WTC11 (cell line): ENCODE measurements around the gene ERBB4. TPM values are rescaled to one million over a fixed set of nuclear protein-coding genes. Genes with fewer than 3 reads are reported as not detected.

Experiments used
- ATAC-seq: fragments of 200-7000 bp; cut with Tn5 transposase; 2 replicates; pipeline ENCODE4 v1.10.0; 2021; ENCODE audit warnings: mild to moderate bottlenecking, moderate library complexity
- CTCF ChIA-PET: fragments of 300-600 bp; sonication (Branson Sonifier 250); formaldehyde crosslinking; loops from one replicate; lab custom pipeline; 2021; ENCODE audit warnings: antibody characterized with exemption; lab: Charles Lee
- POLR2A ChIA-PET: fragments of 350-600 bp; sonication (Branson Sonifier 250); formaldehyde crosslinking; loops from one replicate; lab custom pipeline; 2021; ENCODE audit warnings: antibody characterized with exemption; lab: Charles Lee
- DNase-seq: peaks from one replicate; pipeline ENCODE4 v3.0.0; 2021; ENCODE audit warnings: low spot score
- H3K27ac Mint-ChIP-seq: 2 replicates; pipeline ENCODE4 v1.8.0; 2021; ENCODE audit warnings: mixed read lengths
- H3K27me3 Mint-ChIP-seq: 2 replicates; pipeline ENCODE4 v1.8.0; 2021; ENCODE audit warnings: low read depth, mild to moderate bottlenecking, moderate library complexity, mixed read lengths
- H3K36me3 Mint-ChIP-seq: 2 replicates; pipeline ENCODE4 v1.8.0; 2021; ENCODE audit warnings: mixed read lengths
- H3K4me1 Mint-ChIP-seq: 2 replicates; pipeline ENCODE4 v1.8.0; 2022; ENCODE audit warnings: mixed read lengths
- H3K4me3 Mint-ChIP-seq: 2 replicates; pipeline ENCODE4 v1.8.0; 2021; ENCODE audit warnings: mild to moderate bottlenecking, moderate library complexity, mixed read lengths
- H3K9me3 Mint-ChIP-seq: 2 replicates; pipeline ENCODE4 v1.8.0; 2021; ENCODE audit warnings: mixed read lengths
- AR ChIP-seq: fragments of 250-450 bp; sonication (Bioruptor Pico); IDR thresholded peaks from 2 replicates; pipeline ENCODE4 v1.9.0; 2021; ENCODE audit warnings: mild to moderate bottlenecking
- ATF2 ChIP-seq: sonication (generic); formaldehyde crosslinking; IDR thresholded peaks from 2 replicates; pipeline ENCODE4 v1.8.1; 2022; ENCODE audit warnings: low read depth, missing genetic modification reagents, borderline replicate concordance
- ATF6 ChIP-seq: sonication (generic); formaldehyde crosslinking; IDR thresholded peaks from 2 replicates; pipeline ENCODE4 v1.8.1; 2023; ENCODE audit warnings: mild to moderate bottlenecking, missing genetic modification reagents
- CDX4 ChIP-seq: fragments of 250-450 bp; sonication (Bioruptor Pico); IDR thresholded peaks from 2 replicates; pipeline ENCODE4 v1.9.0; 2021; ENCODE audit warnings: moderate library complexity, mild to moderate bottlenecking, inconsistent platforms, borderline replicate concordance
- CREB1 ChIP-seq: sonication (generic); formaldehyde crosslinking; IDR thresholded peaks from 2 replicates; pipeline ENCODE4 v1.8.0; 2023; ENCODE audit warnings: mild to moderate bottlenecking, missing genetic modification reagents
- E2F4 ChIP-seq: sonication (generic); formaldehyde crosslinking; IDR thresholded peaks from 2 replicates; pipeline ENCODE4 v1.8.1; 2022; ENCODE audit warnings: low read depth, mild to moderate bottlenecking, moderate library complexity, missing genetic modification reagents, borderline replicate concordance
- E2F5 ChIP-seq: sonication (generic); formaldehyde crosslinking; IDR thresholded peaks from 2 replicates; pipeline ENCODE4 v1.8.1; 2022; ENCODE audit warnings: mild to moderate bottlenecking, moderate library complexity, missing genetic modification reagents
- FOXP4 ChIP-seq: sonication (generic); formaldehyde crosslinking; IDR thresholded peaks from 2 replicates; pipeline ENCODE4 v1.8.0; 2022; ENCODE audit warnings: mild to moderate bottlenecking, missing genetic modification reagents
- GABPB1 ChIP-seq: sonication (generic); formaldehyde crosslinking; IDR thresholded peaks from 2 replicates; pipeline ENCODE4 v1.8.1; 2023; ENCODE audit warnings: mild to moderate bottlenecking, missing genetic modification reagents
- HMGXB4 ChIP-seq: sonication (generic); formaldehyde crosslinking; IDR thresholded peaks from 2 replicates; pipeline ENCODE4 v1.8.1; 2023; ENCODE audit warnings: mild to moderate bottlenecking, moderate library complexity, missing genetic modification reagents
- NFE2L1 ChIP-seq: sonication (generic); formaldehyde crosslinking; IDR thresholded peaks from 2 replicates; pipeline ENCODE4 v1.8.1; 2023; ENCODE audit warnings: missing genetic modification reagents
- RELA ChIP-seq: sonication (generic); formaldehyde crosslinking; IDR thresholded peaks from 2 replicates; pipeline ENCODE4 v1.8.1; 2022; ENCODE audit warnings: missing genetic modification reagents, mild to moderate bottlenecking, borderline replicate concordance
- SOX15 ChIP-seq: fragments of 250-450 bp; sonication (Bioruptor Pico); IDR thresholded peaks from 2 replicates; pipeline ENCODE4 v1.9.0; 2021; ENCODE audit warnings: mild to moderate bottlenecking
- SP1 ChIP-seq: sonication (generic); formaldehyde crosslinking; conservative IDR thresholded peaks from 2 replicates; pipeline ENCODE4 v1.8.1; 2022; ENCODE audit warnings: missing genetic modification reagents
- TP53 ChIP-seq: sonication (generic); formaldehyde crosslinking; IDR thresholded peaks from 2 replicates; pipeline ENCODE4 v1.8.1; 2023; ENCODE audit warnings: mild to moderate bottlenecking, missing genetic modification reagents
- ZNF396 ChIP-seq: fragments of 250-450 bp; sonication (Bioruptor Pico); IDR thresholded peaks from 2 replicates; pipeline ENCODE4 v1.8.0; 2021; ENCODE audit warnings: mild to moderate bottlenecking, moderate library complexity, borderline replicate concordance
- total RNA-seq: library from RNA; stranded (reverse); gene quantifications from 3 replicates; pipeline ENCODE4 v1.2.3, GENCODE V29; 2021

ERBB4 gene
- total RNA-seq, 1 experiment from 2014 or later: 1.6 TPM

- Mint-ChIP-seq H3K9me3 (no peaks in the 10 kb centered on the region), H3K4me3 (no peak overlapping the region)
- TF ChIP-seq RELA (CRISPR knock-in tag) (no peak), SOX15 (CRISPR knock-in tag) (no peak), NFE2L1 (no peak), SP1 (CRISPR knock-in tag) (no peak), CREB1 (CRISPR knock-in tag) (no peak), E2F5 (CRISPR knock-in tag) (no peak), CDX4 (CRISPR knock-in tag) (no peak), ZNF396 (CRISPR knock-in tag) (no peak), GABPB1 (CRISPR knock-in tag) (no peak), AR (CRISPR knock-in tag) (no peak), HMGXB4 (CRISPR knock-in tag) (no peak), TP53 (no peak), FOXP4 (CRISPR knock-in tag) (no peak)
- TF ChIP-seq, all 79 proteins: peak for 0
- no peak overlapping the region for H3K27ac Mint-ChIP-seq
- POLR2A ChIA-PET: no interaction called here
- DNase-seq (no peak), ATAC-seq (no peak)
- CTCF ChIA-PET: no interaction called here
- H3K27me3 Mint-ChIP-seq: no peaks in the 10 kb centered on the region; the same call in 1 of the 2 replicates
- no peaks in the 10 kb centered on the region for H3K36me3 Mint-ChIP-seq
- no peaks in the 10 kb centered on the region for H3K4me1 Mint-ChIP-seq
Observed at GRCh38 chr2:212186166-212186565, 352.4 kb downstream of the ERBB4 start.

GRCh38 chr2:212181646-212182045 is 357.0 kb downstream of the ERBB4 start:
- Mint-ChIP-seq H3K27me3 (no peaks in the 10 kb centered on the region), H3K4me3 (no peak overlapping the region), H3K4me1 (no peaks in the 10 kb centered on the region), H3K36me3 (no peaks in the 10 kb centered on the region), H3K27ac (no peak overlapping the region), H3K9me3 (no peaks in the 10 kb centered on the region)
- POLR2A ChIA-PET: no interaction called here
- no peak for ATAC-seq
- no peak for DNase-seq
- CTCF ChIA-PET: no interaction called here
- TF ChIP-seq ATF6 (CRISPR knock-in tag) (no peak), ATF2 (no peak), E2F4 (CRISPR knock-in tag) (no peak), AR (CRISPR knock-in tag) (no peak)
